Measurements from ENCODE around the gene MAP4K2.
A peak's percentile ranks its signal among the peaks of the same experiment; 100 is the strongest.

- no peak for TF ChIP-seq ZBTB33 (CRISPR knock-in tag; IDR thresholded peaks at IDR 0.05)
- no peak for TF ChIP-seq JUN (IDR thresholded peaks at IDR 0.05; ENCODE audit: borderline replicate concordance, low read depth, low read length)
- no peak for TF ChIP-seq JUN (CRISPR knock-in tag; IDR thresholded peaks at IDR 0.05; ENCODE audit: borderline replicate concordance)
- TF ChIP-seq POLR2A (conservative IDR thresholded peaks at IDR 0.05) = peak; percentile 35
- no peak for TF ChIP-seq HDAC1 (IDR thresholded peaks at IDR 0.05)
- TF ChIP-seq MED1 (CRISPR knock-in tag; IDR thresholded peaks at IDR 0.05; ENCODE audit: borderline replicate concordance) = no peak
- no peak for TF ChIP-seq ZNF431 (CRISPR knock-in tag; IDR thresholded peaks at IDR 0.05)
- no peak for TF ChIP-seq MAX (CRISPR knock-in tag; IDR thresholded peaks at IDR 0.05)
- TF ChIP-seq RBFOX2 (IDR thresholded peaks at IDR 0.05; ENCODE audit: low read depth, low read length) = peak; percentile 52; the same call in 1 of the 2 replicates
- no peak for TF ChIP-seq KLF10 (CRISPR knock-in tag; IDR thresholded peaks at IDR 0.05)
These were observed 39.4 kb downstream of the MAP4K2 start for GRCh38 chr11:64763526-64764039.

All from K562 (cell line).